Measurements from ENCODE around the gene ZEB1. TPM values are rescaled to one million over a fixed set of nuclear protein-coding genes. Genes with fewer than 3 reads are reported as not detected.

The ZEB1 gene
- polyA plus RNA-seq, 1 donor from 2014 or later = 18.0 TPM

- H3K9ac ChIP-seq (ENCODE audit: low read length) = no peak overlapping the region
- H2AFZ ChIP-seq (ENCODE audit: low read depth, low read length) = no peak overlapping the region
- no peak overlapping the region for H3K4me3 ChIP-seq (ENCODE audit: low read length)
- H3K27ac ChIP-seq (ENCODE audit: low read length) = no peak overlapping the region
- H3F3A ChIP-seq (ENCODE audit: insufficient read depth, low read length, poor library complexity, severe bottlenecking) = no peaks in the 10 kb centered on the region
- H3K9me2 ChIP-seq (ENCODE audit: insufficient read depth, low read length) = no peaks in the 10 kb centered on the region
- H3K9me3 ChIP-seq (ENCODE audit: low read length) = no peaks in the 10 kb centered on the region
- H3K4me2 ChIP-seq (ENCODE audit: low read length) = no peak overlapping the region
- H3K36me3 ChIP-seq (ENCODE audit: insufficient read depth, low read length) = no peaks in the 10 kb centered on the region
- H3K27me3 ChIP-seq (ENCODE audit: insufficient read depth, low read depth, low read length) = no peaks in the 10 kb centered on the region
- H4K20me1 ChIP-seq (ENCODE audit: insufficient read depth) = no peaks in the 10 kb centered on the region
- no peak for TF ChIP-seq EP300 (conservative IDR thresholded peaks at IDR 0.05; ENCODE audit: poor library complexity, severe bottlenecking)
- no peak for TF ChIP-seq MXI1 (conservative IDR thresholded peaks at IDR 0.05; ENCODE audit: poor library complexity, severe bottlenecking)
- TF ChIP-seq TAF1 (IDR thresholded peaks at IDR 0.05; ENCODE audit: low read depth) = no peak
- TF ChIP-seq REST (IDR thresholded peaks at IDR 0.05; ENCODE audit: borderline replicate concordance) = no peak
- no peak for TF ChIP-seq CTCF (IDR thresholded peaks at IDR 0.05; ENCODE audit: poor library complexity, severe bottlenecking)
- TF ChIP-seq SMC3 (conservative IDR thresholded peaks at IDR 0.05; ENCODE audit: poor library complexity) = no peak
- H3K79me2 ChIP-seq (replicated peaks; ENCODE audit: insufficient read depth, low read length) = no peaks in the 10 kb centered on the region
Observed at GRCh38 chr10:31291123-31291522, 27.9 kb upstream of the ZEB1 start.

GRCh38 chr10:31294558-31294957, 24.5 kb upstream of the ZEB1 start:
- no peak for TF ChIP-seq SMC3 (conservative IDR thresholded peaks at IDR 0.05; ENCODE audit: poor library complexity)
- no peak for TF ChIP-seq CTCF (IDR thresholded peaks at IDR 0.05; ENCODE audit: poor library complexity, severe bottlenecking)
- no peak for TF ChIP-seq MXI1 (conservative IDR thresholded peaks at IDR 0.05; ENCODE audit: poor library complexity, severe bottlenecking)
- no peak for TF ChIP-seq RAD21 (conservative IDR thresholded peaks at IDR 0.05)
- TF ChIP-seq REST (IDR thresholded peaks at IDR 0.05; ENCODE audit: borderline replicate concordance) = no peak
- no peak for TF ChIP-seq EZH2 (IDR thresholded peaks at IDR 0.05; ENCODE audit: borderline replicate concordance, insufficient read depth, low read length, poor library complexity, severe bottlenecking)
- no peak for TF ChIP-seq EP300 (conservative IDR thresholded peaks at IDR 0.05; ENCODE audit: poor library complexity, severe bottlenecking)
- TF ChIP-seq TAF1 (IDR thresholded peaks at IDR 0.05; ENCODE audit: low read depth) = no peak
- TF ChIP-seq POLR2AphosphoS5 (IDR thresholded peaks at IDR 0.05) = no peak

More at GRCh38 chr10:31294558-31294957, 24.5 kb upstream of the ZEB1 start:
- no peak overlapping the region for H3K27ac ChIP-seq (ENCODE audit: low read length)
- H3K9me2 ChIP-seq (ENCODE audit: insufficient read depth, low read length) = no peaks in the 10 kb centered on the region
- no peak overlapping the region for H2AFZ ChIP-seq (ENCODE audit: low read depth, low read length)
- H3K4me2 ChIP-seq (ENCODE audit: low read length) = no peak overlapping the region
- H3K9ac ChIP-seq (ENCODE audit: low read length) = no peak overlapping the region
- no peaks in the 10 kb centered on the region for H3K9me3 ChIP-seq (ENCODE audit: low read length)
- H3K27me3 ChIP-seq (ENCODE audit: insufficient read depth, low read depth, low read length) = no peaks in the 10 kb centered on the region
- H4K20me1 ChIP-seq (ENCODE audit: insufficient read depth) = no peaks in the 10 kb centered on the region
- H3K4me3 ChIP-seq (ENCODE audit: low read length) = no peak overlapping the region
- no peaks in the 10 kb centered on the region for H3F3A ChIP-seq (ENCODE audit: insufficient read depth, low read length, poor library complexity, severe bottlenecking)
- H3K79me2 ChIP-seq (replicated peaks; ENCODE audit: insufficient read depth, low read length) = no peaks in the 10 kb centered on the region
- no peaks in the 10 kb centered on the region for H3K36me3 ChIP-seq (ENCODE audit: insufficient read depth, low read length)

All from neural cell (in vitro differentiated cells).